Skin epidermis (tissue), 12 donors: ENCODE data around the gene OAS2.
A peak's percentile ranks its signal among the peaks of the same experiment; 100 is the strongest.

ENCODE experiments used
- H3K27ac ChIP-seq, 21 experiments: fragments of 200-600 bp; sonication (generic) in 11 of 21; one replicate each; pipeline ENCODE4 v1.5.0; 2020; ENCODE audit warnings: mild to moderate bottlenecking in 3 of 21, inconsistent platforms in 2 of 21, moderate library complexity in 2 of 21
- H3K4me3 ChIP-seq, 7 experiments: fragments of 200-600 bp; sonication (generic) in 2 of 7; one replicate each; pipeline ENCODE4 v1.5.0; 2020; ENCODE audit warnings: inconsistent platforms in 2 of 7, mild to moderate bottlenecking in 2 of 7, moderate library complexity in 1 of 7

The OAS2 gene

GRCh38 chr12:113006206-113006605, 27.9 kb downstream of the OAS2 start:
- no peak overlapping the region for H3K27ac ChIP-seq
- no peak overlapping the region for H3K4me3 ChIP-seq

GRCh38 chr12:113006641-113007040, 28.3 kb downstream of the OAS2 start:
- no peak overlapping the region for H3K27ac ChIP-seq
- no peak overlapping the region for H3K4me3 ChIP-seq

- Histone ChIP-seq H3K4me3 (no peak overlapping the region), H3K27ac (no peak overlapping the region)
Measured at GRCh38 chr12:113007166-113007565, 28.8 kb downstream of the OAS2 start.

- H3K4me3 ChIP-seq, result no peak overlapping the region
- H3K27ac ChIP-seq, result no peak overlapping the region
Measured at GRCh38 chr12:113010701-113011100, 32.4 kb downstream of the OAS2 start.

GRCh38 chr12:113014565-113014964, 36.2 kb downstream of the OAS2 start:
- H3K4me3 ChIP-seq, result no peak overlapping the region
- no peak overlapping the region for H3K27ac ChIP-seq

- Histone ChIP-seq H3K4me3 (no peak overlapping the region), H3K27ac (no peak overlapping the region)
Measured at GRCh38 chr12:113016796-113017195, 38.5 kb downstream of the OAS2 start.

- no peak overlapping the region for H3K27ac ChIP-seq
- H3K4me3 ChIP-seq, result no peak overlapping the region
Measured at GRCh38 chr12:113019025-113019424, 40.7 kb downstream of the OAS2 start.

- H3K4me3 ChIP-seq, result no peak overlapping the region
- no peak overlapping the region for H3K27ac ChIP-seq
Measured at GRCh38 chr12:113021500-113021899, 43.2 kb downstream of the OAS2 start.

GRCh38 chr12:113022563-113023297, 44.4 kb downstream of the OAS2 start:
- no peak overlapping the region for H3K27ac ChIP-seq
- H3K4me3 ChIP-seq, result no peak overlapping the region

GRCh38 chr12:113027726-113028125, 49.4 kb downstream of the OAS2 start:
- Histone ChIP-seq H3K4me3 (no peak overlapping the region), H3K27ac (no peak overlapping the region)

- H3K27ac ChIP-seq, result no peak overlapping the region
- H3K4me3 ChIP-seq, result no peak overlapping the region
Measured at GRCh38 chr12:113030875-113031525, 52.7 kb downstream of the OAS2 start.

- H3K27ac ChIP-seq, result peak overlapping the region in 3 of 21 experiments; percentile 31 to 67 (median 59)
- no peak overlapping the region for H3K4me3 ChIP-seq
Measured at GRCh38 chr12:113039911-113040445, 61.7 kb downstream of the OAS2 start.

GRCh38 chr12:113040722-113041171, 62.4 kb downstream of the OAS2 start:
- H3K4me3 ChIP-seq, result no peak overlapping the region
- H3K27ac ChIP-seq, result peak overlapping the region in 9 of 21 experiments; percentile 2 to 74 (median 41)

GRCh38 chr12:113041560-113041959, 63.2 kb downstream of the OAS2 start:
- Histone ChIP-seq H3K4me3 (no peak overlapping the region), H3K27ac (peak overlapping the region in 1 of 21 experiments; percentile 2)

GRCh38 chr12:113043240-113043639, 64.9 kb downstream of the OAS2 start:
- Histone ChIP-seq H3K27ac (no peak overlapping the region), H3K4me3 (no peak overlapping the region)

- no peak overlapping the region for H3K27ac ChIP-seq
- H3K4me3 ChIP-seq, result no peak overlapping the region
Measured at GRCh38 chr12:113044516-113044915, 66.2 kb downstream of the OAS2 start.

GRCh38 chr12:113048716-113049127, 70.4 kb downstream of the OAS2 start:
- Histone ChIP-seq H3K27ac (no peak overlapping the region), H3K4me3 (no peak overlapping the region)

- no peak overlapping the region for H3K27ac ChIP-seq
Measured at GRCh38 chr12:113049976-113050742, 71.8 kb downstream of the OAS2 start.

GRCh38 chr12:113050795-113051194, 72.5 kb downstream of the OAS2 start:
- H3K4me3 ChIP-seq, result no peak overlapping the region
- no peak overlapping the region for H3K27ac ChIP-seq

More at GRCh38 chr12:113049976-113050742, 71.8 kb downstream of the OAS2 start:
- no peak overlapping the region for H3K4me3 ChIP-seq

- no peak overlapping the region for H3K4me3 ChIP-seq
- no peak overlapping the region for H3K27ac ChIP-seq
Measured at GRCh38 chr12:113051759-113052158, 73.4 kb downstream of the OAS2 start.
